HK-2 (cell line): ENCODE data around the gene IL36B.
"Not testable (repeated sequence)": the region's sequence is repeated elsewhere in the genome, so short reads cannot be mapped to it uniquely, and the experiment has no call there.

ENCODE experiments used
- DNase-seq: peaks from one replicate; pipeline ENCODE4 v3.0.0-alpha.2; 2018; ENCODE audit not compliant: unreplicated experiment

Gene IL36B

DNA sequence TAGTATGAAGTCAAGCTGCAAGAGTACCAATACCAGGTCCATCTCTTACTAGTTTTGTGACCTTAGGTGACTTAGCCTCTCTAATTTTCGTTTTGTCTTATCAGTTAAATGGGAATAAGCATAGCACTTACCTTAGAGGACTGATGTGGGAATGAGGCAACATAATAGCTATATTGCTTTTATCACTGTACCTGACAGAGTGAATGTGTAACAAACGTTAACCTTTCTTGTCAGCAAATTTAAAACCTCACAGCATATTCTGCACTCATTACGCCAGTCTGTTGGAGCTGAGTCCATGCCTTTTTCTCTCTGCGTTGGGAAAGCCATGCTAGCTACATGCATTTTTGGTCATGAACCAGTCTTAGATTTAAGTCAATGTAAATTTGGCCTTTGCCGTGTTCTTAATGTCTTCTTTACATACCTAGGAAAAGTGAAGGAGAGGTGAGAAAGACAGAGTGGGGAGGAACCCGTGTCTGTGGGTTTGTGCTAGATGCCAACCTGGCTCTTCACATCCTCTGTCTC lies at the start of gene IL36B:
Gene IL36B, minus strand, starts transcription at position 472 of the 522 bp plus-strand sequence.
- no peak for DNase-seq

- DNase-seq, result no peak
Measured at GRCh38 chr2:113102133-113102532, 49.5 kb upstream of the IL36B start.

- no peak for DNase-seq
Measured at GRCh38 chr2:113098532-113098931, 45.9 kb upstream of the IL36B start.

GRCh38 chr2:113098041-113098440 lies 45.4 kb upstream of the IL36B start:
- no peak for DNase-seq

DNA sequence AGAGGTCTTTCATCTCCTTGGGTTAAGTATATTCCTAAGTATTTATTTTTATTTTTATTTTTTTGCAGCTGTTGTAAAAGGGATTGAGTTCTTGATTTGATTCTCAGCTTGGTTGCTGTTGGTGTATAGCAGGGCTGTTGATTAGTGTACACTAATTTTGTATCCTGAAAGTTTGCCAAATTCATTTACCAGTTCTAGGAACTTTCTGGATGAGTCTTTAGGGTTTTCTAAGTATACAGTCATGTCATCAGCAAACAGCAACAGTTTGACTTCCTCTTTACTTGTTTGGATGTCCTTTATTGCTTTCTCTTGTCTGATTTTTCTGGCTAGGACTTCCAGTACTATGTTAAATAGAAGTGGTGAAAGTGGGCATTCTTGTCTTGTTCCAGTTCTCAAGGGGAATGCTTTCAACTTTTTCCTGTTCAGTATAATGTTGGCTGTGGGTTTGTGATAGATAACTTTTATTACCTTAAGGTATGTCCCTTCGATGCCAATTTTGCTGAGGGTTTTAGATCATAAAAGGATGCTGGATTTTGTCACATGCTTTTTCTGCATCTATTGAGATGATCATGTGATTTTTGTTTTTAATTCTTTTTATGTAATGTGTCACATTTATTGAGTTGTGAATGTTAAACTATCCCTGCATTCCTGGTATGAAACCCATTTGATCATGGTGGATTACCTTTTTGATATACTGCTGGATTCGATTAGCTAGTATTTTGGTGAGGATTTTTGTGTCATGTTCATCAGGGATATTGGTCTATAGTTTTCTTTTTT lies 44.4 kb upstream of the IL36B start:
- DNase-seq, result not testable (repeated sequence)

DNA sequence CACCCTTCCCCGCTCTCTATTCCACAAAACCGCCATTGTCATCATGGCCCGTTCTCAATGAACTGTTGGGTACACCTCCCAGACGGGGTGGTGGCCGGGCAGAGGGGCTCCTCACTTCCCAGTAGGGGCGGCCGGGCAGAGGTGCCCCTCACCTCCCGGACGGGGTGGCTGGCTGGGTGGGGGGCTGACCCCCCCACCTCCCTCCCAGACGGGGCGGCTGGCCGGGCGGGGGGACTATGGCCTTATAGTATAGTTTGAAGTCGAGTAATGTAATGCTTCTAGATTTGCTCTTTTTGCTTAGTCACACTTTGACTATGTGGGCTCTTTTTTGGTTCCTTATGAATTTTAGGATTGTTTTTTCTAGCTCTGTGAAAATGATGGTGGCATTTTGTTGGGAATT lies 43.6 kb upstream of the IL36B start:
- DNase-seq, result not testable (repeated sequence)

- DNase-seq, result no peak
Measured at GRCh38 chr2:113093613-113093977, 40.9 kb upstream of the IL36B start.

DNA sequence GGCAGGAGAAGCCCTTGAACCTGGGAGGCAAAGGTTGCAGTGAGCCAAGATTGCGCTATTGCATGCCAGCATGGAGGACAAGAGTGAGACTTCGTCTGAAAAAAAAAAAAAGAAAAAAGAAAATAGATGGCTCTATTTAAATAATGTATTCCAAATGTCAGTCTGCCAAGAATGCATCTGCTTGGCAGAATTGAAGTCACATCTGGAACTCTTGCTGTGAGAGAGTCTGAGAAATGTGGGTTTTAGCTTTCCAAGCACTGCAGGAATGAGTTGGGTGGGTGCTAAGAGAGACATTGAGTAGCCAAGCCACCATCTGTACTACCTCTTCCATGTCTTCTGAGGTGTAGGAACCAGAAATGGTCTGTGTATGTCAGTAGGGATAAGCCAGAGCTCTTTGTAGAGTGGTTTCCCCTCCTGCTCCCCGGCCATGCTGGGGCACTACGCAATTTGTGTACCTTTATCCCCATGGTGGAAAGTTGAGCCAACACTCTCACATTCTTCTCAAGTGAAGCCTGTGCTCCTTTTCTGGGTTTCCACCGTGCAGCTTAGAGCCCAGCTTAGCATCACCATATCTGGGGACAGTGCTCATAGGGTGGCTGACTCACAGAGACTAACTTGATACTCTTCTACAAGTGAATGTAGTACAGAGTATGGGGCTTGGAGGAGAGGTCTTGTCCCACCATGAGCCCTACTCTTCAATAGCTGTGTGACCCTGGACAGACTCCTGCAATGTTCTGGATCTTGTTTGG lies 40.4 kb upstream of the IL36B start:
- DNase-seq, result no peak

GRCh38 chr2:113091231-113091896 lies 38.7 kb upstream of the IL36B start:
- no peak for DNase-seq

DNA sequence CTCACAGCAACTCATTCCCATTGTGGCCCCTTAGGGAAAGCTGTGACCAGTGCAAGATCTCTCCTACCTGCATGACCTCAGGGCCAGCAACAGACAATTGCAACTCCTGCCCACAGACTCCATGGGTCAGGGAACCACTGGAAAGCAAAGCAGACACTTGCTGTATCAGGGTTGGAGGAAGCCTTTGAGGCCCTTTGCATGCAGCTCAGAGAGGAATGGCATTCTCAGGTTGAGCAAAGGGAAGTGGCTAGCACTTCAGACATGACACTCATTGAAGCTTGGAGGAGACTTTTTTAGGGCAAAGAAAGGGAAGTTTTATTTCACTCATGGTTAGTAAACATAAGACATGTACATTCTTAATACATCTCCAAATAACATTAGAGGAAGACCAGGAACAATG lies 37.2 kb upstream of the IL36B start:
- DNase-seq, result no peak

DNA sequence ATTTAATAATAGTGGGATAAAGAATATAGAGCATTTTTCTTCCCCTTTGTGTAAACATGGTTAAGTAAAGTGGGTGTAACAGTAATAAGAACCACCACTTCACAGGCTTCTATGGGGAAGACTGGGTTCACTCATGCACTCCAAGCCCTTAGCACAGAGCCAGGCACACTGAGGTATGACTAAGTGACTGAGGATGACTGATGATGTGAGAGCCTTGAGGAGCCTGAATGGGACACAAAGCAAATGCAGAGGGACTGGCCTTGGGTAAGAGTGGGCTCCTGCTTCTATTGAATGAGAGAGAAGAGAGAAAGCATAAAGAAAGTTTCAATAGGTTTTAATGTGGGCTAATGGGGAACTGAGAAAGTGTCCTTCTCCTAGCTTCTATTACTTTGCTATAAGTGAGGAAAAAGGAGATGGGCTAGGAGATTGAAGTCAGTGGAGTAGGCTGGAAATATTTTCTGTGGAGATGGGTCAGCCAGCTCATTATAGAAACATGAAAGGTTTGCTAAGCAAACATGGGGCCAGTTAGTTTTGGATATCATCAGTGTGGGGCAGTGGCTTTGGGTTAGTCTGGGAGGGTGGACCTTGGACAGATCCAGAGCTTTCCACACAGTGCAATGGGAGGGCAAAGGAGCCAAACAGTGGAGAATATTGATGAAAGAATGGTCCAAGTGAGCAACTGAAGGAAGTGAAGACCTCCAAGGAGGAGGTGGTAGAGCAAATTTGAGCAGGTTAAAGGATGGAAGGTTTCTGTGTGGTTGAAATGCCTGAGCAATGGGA lies 35.7 kb upstream of the IL36B start:
- DNase-seq, result no peak

DNA sequence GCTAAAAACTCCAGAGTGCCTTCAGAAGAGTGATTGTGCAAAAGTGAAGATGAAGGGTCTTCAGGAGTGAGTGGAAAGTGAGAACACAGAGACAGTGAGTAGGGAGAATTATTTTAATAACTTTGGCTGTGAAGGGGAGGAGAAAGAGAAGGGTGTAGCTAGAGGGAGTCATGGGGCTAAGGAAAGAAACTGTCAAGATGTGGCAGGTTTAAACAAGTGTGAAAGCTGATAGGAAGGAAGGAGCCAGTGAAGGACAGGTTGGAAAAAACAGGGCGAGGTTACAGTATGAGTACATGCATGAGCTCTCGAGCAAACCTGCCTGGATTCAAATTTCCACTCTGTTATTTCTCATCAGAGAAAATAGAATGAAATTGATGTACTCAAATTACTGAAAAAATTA lies 32.9 kb upstream of the IL36B start:
- DNase-seq, result no peak

GRCh38 chr2:113084249-113085000 lies 31.8 kb upstream of the IL36B start:
- no peak for DNase-seq

- DNase-seq, result no peak
Measured at GRCh38 chr2:113083296-113083695, 30.6 kb upstream of the IL36B start.

- no peak for DNase-seq
Measured at GRCh38 chr2:113081488-113082210, 29.0 kb upstream of the IL36B start.

DNA sequence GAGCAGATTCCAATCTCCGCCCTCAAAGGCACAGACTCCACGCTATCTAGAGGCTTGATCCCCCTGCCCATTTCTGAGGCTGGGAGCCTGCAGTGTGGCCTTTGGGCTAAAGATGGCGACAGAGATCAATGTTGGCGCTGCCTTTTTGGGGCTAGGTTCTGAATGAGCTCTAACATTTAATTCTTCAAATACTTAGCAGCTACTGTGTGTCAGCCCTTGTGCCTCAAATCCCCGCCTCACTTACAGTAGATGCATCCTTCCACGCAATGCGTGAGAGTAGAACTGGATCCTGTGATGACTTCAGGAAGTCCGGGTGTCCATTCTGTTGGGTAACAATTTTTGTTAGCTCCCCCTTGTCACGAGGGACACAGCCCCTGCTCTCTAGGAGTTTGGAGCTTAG lies 27.5 kb upstream of the IL36B start:
- DNase-seq, result peak; percentile 13

GRCh38 chr2:113079131-113079530 lies 26.5 kb upstream of the IL36B start:
- DNase-seq, result no peak

GRCh38 chr2:113078350-113078839 lies 25.7 kb upstream of the IL36B start:
- DNase-seq, result peak; percentile 39

DNA sequence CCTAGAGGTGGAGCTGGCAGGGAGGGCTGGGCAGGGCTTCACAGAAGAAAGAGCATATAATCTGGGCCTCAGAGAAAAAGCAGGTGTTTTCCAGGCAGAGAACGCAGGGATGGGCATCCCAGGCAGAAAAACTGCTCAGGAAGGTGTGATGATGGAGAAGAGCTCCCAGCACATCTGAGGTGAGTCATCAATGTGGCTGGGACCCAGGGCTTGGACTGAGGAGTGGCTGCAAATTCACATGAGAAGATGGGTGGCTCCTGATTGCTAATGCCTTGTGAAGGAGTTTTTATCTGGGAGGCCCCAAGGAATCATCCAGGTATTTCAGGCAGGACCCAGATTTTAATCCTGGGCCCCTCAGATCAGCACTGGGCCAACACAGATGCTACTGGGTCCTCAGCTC lies 25.3 kb upstream of the IL36B start:
- DNase-seq, result peak; percentile 25
